Measurements from ENCODE around the gene FEM1C.

The FEM1C gene

GRCh38 chr5:115524199-115524847 lies 20.3 kb downstream of the FEM1C start:
- no peak overlapping the region for H3K27ac ChIP-seq
- no peak for DNase-seq (ENCODE audit: low read depth, low spot score)

- DNase-seq (ENCODE audit: low read depth, low spot score), result no peak
Measured at GRCh38 chr5:115522832-115523403, 21.7 kb downstream of the FEM1C start.

GRCh38 chr5:115520191-115520590 lies 24.4 kb downstream of the FEM1C start:
- DNase-seq (ENCODE audit: low read depth, low spot score), result no peak
- H3K27ac ChIP-seq, result no peak overlapping the region

More at GRCh38 chr5:115522832-115523403, 21.7 kb downstream of the FEM1C start:
- no peak overlapping the region for H3K27ac ChIP-seq

- no peak for DNase-seq (ENCODE audit: low read depth, low spot score)
- no peak overlapping the region for H3K27ac ChIP-seq
Measured at GRCh38 chr5:115516372-115516771, 28.2 kb downstream of the FEM1C start.

GRCh38 chr5:115514220-115514619 lies 30.4 kb downstream of the FEM1C start:
- DNase-seq (ENCODE audit: low read depth, low spot score), result no peak
- H3K27ac ChIP-seq, result no peak overlapping the region

- H3K27ac ChIP-seq, result no peak overlapping the region
Measured at GRCh38 chr5:115511632-115512031, 32.9 kb downstream of the FEM1C start.

GRCh38 chr5:115510145-115510645 lies 34.4 kb downstream of the FEM1C start:
- no peak overlapping the region for H3K27ac ChIP-seq
- DNase-seq (ENCODE audit: low read depth, low spot score), result no peak

More at GRCh38 chr5:115511632-115512031, 32.9 kb downstream of the FEM1C start:
- no peak for DNase-seq (ENCODE audit: low read depth, low spot score)

- no peak overlapping the region for H3K27ac ChIP-seq
- DNase-seq (ENCODE audit: low read depth, low spot score), result no peak
Measured at GRCh38 chr5:115509547-115509946, 35.0 kb downstream of the FEM1C start.

GRCh38 chr5:115507681-115508080 lies 36.9 kb downstream of the FEM1C start:
- no peak overlapping the region for H3K27ac ChIP-seq
- DNase-seq (ENCODE audit: low read depth, low spot score), result no peak

GRCh38 chr5:115503420-115503819 lies 41.2 kb downstream of the FEM1C start:
- no peak overlapping the region for H3K27ac ChIP-seq

GRCh38 chr5:115501464-115502210 lies 42.9 kb downstream of the FEM1C start:
- no peak overlapping the region for H3K27ac ChIP-seq
- no peak for DNase-seq (ENCODE audit: low read depth, low spot score)

More at GRCh38 chr5:115503420-115503819, 41.2 kb downstream of the FEM1C start:
- no peak for DNase-seq (ENCODE audit: low read depth, low spot score)

- H3K27ac ChIP-seq, result no peak overlapping the region
- no peak for DNase-seq (ENCODE audit: low read depth, low spot score)
Measured at GRCh38 chr5:115500225-115500624, 44.4 kb downstream of the FEM1C start.

GRCh38 chr5:115496936-115497576 lies 47.5 kb downstream of the FEM1C start:
- no peak overlapping the region for H3K27ac ChIP-seq
- no peak for DNase-seq (ENCODE audit: low read depth, low spot score)

GRCh38 chr5:115494570-115495289 lies 49.8 kb downstream of the FEM1C start:
- DNase-seq (ENCODE audit: low read depth, low spot score), result no peak
- H3K27ac ChIP-seq, result no peak overlapping the region

- H3K27ac ChIP-seq, result no peak overlapping the region
- DNase-seq (ENCODE audit: low read depth, low spot score), result no peak
Measured at GRCh38 chr5:115490596-115490995, 54.0 kb downstream of the FEM1C start.

- DNase-seq (ENCODE audit: low read depth, low spot score), result no peak
- no peak overlapping the region for H3K27ac ChIP-seq
Measured at GRCh38 chr5:115489733-115490132, 54.8 kb downstream of the FEM1C start.

GRCh38 chr5:115487756-115488155 lies 56.8 kb downstream of the FEM1C start:
- DNase-seq (ENCODE audit: low read depth, low spot score), result no peak
- no peak overlapping the region for H3K27ac ChIP-seq

GRCh38 chr5:115487168-115487567 lies 57.4 kb downstream of the FEM1C start:
- no peak for DNase-seq (ENCODE audit: low read depth, low spot score)

GRCh38 chr5:115486728-115487127 lies 57.8 kb downstream of the FEM1C start:
- H3K27ac ChIP-seq, result no peak overlapping the region
- DNase-seq (ENCODE audit: low read depth, low spot score), result no peak

More at GRCh38 chr5:115487168-115487567, 57.4 kb downstream of the FEM1C start:
- no peak overlapping the region for H3K27ac ChIP-seq

- no peak for DNase-seq (ENCODE audit: low read depth, low spot score)
- no peak overlapping the region for H3K27ac ChIP-seq
Measured at GRCh38 chr5:115484368-115484767, 60.2 kb downstream of the FEM1C start.
